ENCODE results near the gene INTS15. TPM values are rescaled to one million over a fixed set of nuclear protein-coding genes. Genes with fewer than 3 reads are reported as not detected.

Gene INTS15
- total and polyA plus RNA-seq, 9 of the 15 experiments (the other 6 are each of a cell fraction or from before 2014, with no cell fraction given), result 0.52 to 28.9 (median 11.6) TPM

GRCh38 chr7:6589829-6590644, at the start of gene INTS15 (continued):
- no peak for TF ChIP-seq MBD2 (IDR thresholded peaks at IDR 0.05; ENCODE audit: borderline replicate concordance, low read depth)
- TF ChIP-seq PURB (CRISPR knock-in tag; IDR thresholded peaks at IDR 0.05; ENCODE audit: low read depth), result no peak
- no peak for TF ChIP-seq NR2C2 (CRISPR knock-in tag; IDR thresholded peaks at IDR 0.05)
- peak; percentile 58; the same call in 1 of the 2 replicates for TF ChIP-seq NR2C2 (tag; IDR thresholded peaks at IDR 0.05)
- no peak for TF ChIP-seq HOXB6 (CRISPR knock-in tag; IDR thresholded peaks at IDR 0.05; ENCODE audit: borderline replicate concordance)
- no peak for TF ChIP-seq ZBED1 (IDR thresholded peaks at IDR 0.05)
- TF ChIP-seq ZNF239 (CRISPR knock-in tag; IDR thresholded peaks at IDR 0.05), result no peak
- no peak for TF ChIP-seq ZNF431 (CRISPR knock-in tag; IDR thresholded peaks at IDR 0.05)
- TF ChIP-seq ZBTB7A (IDR thresholded peaks at IDR 0.05; ENCODE audit: borderline replicate concordance, control insufficient read depth, low read depth, low read length), result peak; percentile 98
- no peak for TF ChIP-seq ZMIZ1 (IDR thresholded peaks at IDR 0.05; ENCODE audit: low read depth in 2 of 2, low read length in 2 of 2)
- TF ChIP-seq FOXM1 (IDR thresholded peaks at IDR 0.05; ENCODE audit: low read depth), result no peak
- no peak for TF ChIP-seq FOXM1 (CRISPR knock-in tag; IDR thresholded peaks at IDR 0.05; ENCODE audit: low read depth)
- TF ChIP-seq HDAC3 (IDR thresholded peaks at IDR 0.05; ENCODE audit: borderline replicate concordance, partially characterized antibody), result no peak
- TF ChIP-seq VEZF1 (CRISPR knock-in tag; IDR thresholded peaks at IDR 0.05), result peak; percentile 72
- TF ChIP-seq HDAC8 (tag; IDR thresholded peaks at IDR 0.05), result no peak
- no peak for TF ChIP-seq KHSRP (IDR thresholded peaks at IDR 0.05)
- TF ChIP-seq ID3 (CRISPR knock-in tag; IDR thresholded peaks at IDR 0.05), result no peak
- TF ChIP-seq ID3 (tag; IDR thresholded peaks at IDR 0.05), result peak; percentile 76; the same call in 1 of the 2 replicates
- TF ChIP-seq FOSL1 (tag; conservative IDR thresholded peaks at IDR 0.05), result peak; percentile 42; the same call in 1 of the 2 replicates
- TF ChIP-seq TFE3 (CRISPR knock-in tag; IDR thresholded peaks at IDR 0.05), result no peak
- no peak for TF ChIP-seq KAT2B (IDR thresholded peaks at IDR 0.05; ENCODE audit: low read depth, low read length)

Measured in K562 (cell line).